Inflammatory macrophage treated with lipopolysaccharide for 1 hour (primary cell): ENCODE measurements around the gene SLC8B1.

ENCODE experiments used
- DNase-seq, 2 donors: peaks; one replicate each; pipeline ENCODE4 v3.0.0-alpha.2; 2020 to 2022

SLC8B1 gene

GRCh38 chr12:113318900-113319628, 15.8 kb downstream of the SLC8B1 start:
- no peak for DNase-seq

- no peak for DNase-seq
Measured at GRCh38 chr12:113318046-113318656, 16.8 kb downstream of the SLC8B1 start.

DNA sequence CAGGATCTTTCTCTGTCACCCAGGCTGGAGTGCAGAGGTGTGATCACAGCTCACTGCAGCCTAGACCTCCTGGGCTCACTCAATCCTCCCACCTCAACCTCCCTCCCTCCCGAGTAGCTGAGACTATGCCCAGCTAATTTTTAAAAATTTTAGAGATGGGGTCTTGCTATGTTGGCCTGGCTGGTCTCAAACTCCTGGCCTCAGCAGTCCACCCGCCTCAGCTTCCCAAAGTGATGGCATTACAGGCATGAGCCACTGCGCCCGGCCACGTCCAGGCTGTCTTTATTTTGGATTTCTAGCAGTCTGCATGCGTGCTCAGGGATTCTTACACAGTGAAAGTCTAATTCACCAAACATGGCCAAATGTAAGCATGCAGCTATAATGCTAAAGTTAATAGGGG, 17.8 kb downstream of the SLC8B1 start:
- DNase-seq = no peak

GRCh38 chr12:113316155-113316554, 18.8 kb downstream of the SLC8B1 start:
- no peak for DNase-seq

DNA sequence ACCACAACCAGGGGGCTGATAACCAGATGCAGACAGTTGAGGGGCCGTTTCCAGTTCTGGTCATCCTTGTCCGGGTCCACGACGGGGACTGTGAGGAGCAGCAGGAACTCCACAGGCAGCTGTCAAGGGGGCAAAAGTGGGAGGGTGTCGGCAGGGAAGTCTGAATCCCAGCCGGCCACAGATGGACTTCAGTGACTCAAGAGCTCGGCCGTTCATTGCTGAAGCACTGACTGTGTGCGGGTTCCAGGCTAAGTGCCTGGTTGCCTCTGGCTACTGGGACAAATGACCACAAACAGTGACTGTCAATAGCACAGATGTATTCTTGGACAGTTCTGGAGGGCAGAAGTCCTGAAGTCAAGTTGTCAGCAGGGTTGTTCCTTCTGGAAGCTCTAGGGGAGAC, 19.6 kb downstream of the SLC8B1 start:
- DNase-seq = no peak

DNA sequence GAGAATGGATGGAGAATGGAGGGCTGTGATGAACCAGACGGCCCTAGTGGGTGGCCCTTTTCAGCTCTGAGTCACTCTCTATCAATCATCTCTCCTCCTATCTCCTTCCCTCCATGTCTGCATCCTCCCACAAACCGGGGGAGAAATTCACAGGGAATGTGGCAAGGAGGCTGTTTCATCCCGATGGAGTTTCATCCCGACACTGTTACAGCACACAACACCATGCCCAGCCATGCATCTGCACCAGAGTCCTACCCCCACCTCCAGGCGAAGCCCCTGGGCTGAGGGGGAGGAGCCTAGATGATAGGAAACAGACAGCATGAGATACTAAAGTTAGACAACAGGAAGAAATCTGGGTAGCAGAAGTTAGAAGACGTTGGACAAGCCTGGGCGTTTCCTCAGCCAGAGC, 20.8 kb downstream of the SLC8B1 start:
- DNase-seq = no peak

DNA sequence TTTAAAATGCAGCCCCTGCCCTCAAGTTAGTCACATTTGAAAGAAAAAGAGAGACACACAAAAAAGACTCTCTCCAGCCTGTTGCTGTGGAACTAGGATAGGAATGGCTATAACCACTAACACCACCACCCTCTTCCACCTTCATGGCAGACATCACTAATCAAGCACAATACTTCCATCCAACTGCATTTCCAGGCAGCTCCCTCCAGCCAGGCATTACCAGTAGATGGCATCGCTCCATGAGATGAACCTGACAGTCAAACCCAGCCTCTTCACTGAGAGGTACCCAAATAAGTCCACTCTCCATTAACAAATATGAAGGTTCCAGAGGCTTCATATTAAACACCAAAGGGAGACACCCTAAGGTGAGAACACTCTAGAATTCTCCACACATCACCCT, 24.4 kb downstream of the SLC8B1 start:
- DNase-seq = peak in 1 of 2 donors; percentile 9

DNA sequence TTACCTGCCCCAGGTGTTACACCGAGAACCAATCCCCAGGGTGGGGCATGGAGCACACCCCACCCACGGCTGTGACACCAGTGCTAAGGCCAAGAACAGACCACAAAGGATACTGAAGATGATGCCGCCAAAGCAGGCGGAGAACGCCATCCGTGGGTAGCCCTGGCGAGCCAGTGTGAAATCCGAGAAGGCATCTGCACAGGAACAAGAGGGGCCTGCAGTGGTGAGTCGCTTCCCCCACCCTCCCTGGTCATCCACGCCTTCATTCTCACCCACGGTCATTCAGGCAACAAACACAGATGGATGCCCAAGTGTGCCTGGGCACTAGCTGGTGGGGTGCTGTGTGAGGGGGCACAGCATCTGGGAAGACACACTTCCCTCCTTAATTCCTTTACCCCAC, 28.5 kb downstream of the SLC8B1 start:
- DNase-seq = no peak

DNA sequence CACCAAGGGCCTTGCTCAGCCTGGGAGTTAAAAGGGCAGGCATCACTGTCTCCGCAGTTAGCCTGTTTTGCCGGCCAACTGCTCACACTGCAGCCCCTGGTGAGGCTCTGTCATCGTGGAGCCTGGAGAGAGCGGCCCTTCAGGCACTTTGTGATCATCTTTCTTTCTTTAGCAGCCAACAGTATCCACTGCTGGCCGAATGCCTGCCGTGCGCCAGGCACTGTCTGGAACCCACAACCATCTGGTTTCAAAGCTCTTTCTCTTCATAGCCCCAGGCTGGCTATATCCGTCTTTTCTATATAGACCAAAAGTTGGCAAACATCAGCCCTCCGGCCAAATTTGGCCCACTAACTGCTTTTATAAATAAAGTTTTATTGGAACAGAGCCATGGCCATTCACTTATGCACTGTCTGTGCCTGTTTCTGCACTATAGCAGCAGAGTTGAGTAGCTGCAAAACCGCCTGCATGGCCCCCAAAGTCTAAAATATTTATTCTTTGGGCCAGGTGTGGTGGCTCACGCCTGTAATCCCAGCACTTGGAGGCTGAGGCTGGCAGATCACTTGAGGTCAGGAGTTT, 29.5 kb downstream of the SLC8B1 start:
- no peak for DNase-seq

GRCh38 chr12:113302886-113303640, 31.8 kb downstream of the SLC8B1 start:
- DNase-seq = peak; percentile 49

DNA sequence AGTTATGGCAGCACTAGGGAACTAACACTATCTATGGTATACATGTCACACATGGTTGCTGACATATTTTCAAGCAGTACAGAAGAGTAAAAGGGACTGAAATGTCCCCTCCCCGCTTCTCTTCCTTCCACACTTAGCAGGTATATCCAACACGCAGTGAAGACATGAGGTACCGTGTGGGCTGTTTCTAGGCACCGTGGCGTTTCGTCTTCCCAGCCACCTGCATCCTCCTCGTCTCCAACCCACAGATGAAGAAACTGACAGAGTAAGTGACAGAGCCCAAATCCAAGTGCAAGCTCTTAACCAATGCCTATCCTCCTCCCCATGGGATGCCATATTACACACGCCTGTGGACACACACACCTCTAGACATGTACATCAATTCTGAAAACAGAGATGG, 32.4 kb downstream of the SLC8B1 start:
- no peak for DNase-seq

- no peak for DNase-seq
Measured at GRCh38 chr12:113301811-113302210, 33.1 kb downstream of the SLC8B1 start.

DNA sequence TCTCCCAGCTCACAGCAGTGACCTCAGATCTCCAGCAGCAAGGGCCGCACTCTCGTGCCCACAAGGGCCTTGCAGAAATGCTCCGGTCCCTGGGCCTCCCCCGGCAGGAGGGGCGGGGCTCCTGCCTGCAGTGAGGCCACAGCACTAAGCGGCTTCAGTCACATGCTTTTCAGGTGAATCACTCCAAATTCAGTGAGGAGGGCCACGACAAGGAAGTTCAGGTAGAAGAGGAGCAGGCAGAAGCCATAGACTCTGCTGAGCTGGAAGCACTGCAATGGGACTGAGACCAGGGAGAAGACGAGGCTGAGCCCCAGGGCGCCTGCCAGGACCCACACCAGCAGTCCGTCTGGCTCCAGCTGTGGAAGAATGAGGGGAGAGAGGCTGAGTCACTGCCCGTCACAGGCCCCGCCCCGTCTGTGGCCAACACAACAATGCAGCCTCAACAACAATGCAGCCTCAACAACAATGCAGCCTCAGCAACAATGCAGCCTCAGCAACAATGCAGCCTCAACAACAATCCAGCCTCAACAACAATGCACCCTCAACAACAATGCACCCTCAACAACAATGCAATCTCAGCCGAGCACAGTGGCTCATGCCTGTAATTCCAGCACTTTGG, 35.2 kb downstream of the SLC8B1 start:
- DNase-seq = no peak

- no peak for DNase-seq
Measured at GRCh38 chr12:113298861-113299545, 35.9 kb downstream of the SLC8B1 start.

- DNase-seq = no peak
Measured at GRCh38 chr12:113298472-113298817, 36.5 kb downstream of the SLC8B1 start.

DNA sequence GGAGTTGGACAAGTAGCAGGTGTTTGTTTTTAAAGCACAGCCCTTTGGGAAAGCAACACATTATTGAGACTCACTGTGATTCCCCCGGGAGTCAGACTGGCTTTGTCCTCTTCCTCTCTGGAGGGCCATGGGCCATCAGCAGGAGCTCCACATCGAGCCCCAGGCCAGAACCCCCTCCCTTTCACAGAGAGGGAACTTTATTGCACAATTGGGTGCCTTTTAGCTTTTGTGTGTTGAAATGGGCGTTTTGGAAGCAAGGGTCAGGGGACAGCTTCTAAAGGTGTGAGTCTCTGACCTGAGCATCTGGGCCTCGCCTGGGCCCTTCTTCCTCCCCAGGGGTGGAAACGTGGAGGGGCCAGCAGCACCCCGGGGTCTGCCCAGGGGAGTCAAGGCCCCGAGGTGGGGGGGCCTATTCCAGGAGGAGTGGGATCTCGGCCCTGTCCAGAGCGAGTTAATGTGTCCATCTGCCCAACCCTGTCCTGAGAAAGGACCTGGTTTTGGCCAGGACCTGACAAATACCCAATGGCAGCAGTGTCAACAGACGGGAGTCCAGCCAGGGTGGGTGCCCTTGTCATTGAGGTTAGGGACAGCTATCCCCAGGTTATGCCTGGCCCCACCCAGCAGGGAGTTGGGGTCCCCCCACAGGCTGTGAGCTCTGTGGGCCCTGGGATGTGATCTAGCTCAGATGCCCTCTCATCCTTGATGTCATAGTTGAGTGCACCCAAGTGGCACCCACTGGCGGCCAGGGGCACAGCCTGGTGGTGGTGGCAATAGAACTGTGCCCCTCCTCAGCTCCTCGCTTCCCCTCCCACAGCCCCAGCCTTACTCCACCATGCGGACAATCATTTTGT, 37.1 kb downstream of the SLC8B1 start:
- no peak for DNase-seq

GRCh38 chr12:113297214-113297587, 37.7 kb downstream of the SLC8B1 start:
- DNase-seq = no peak

GRCh38 chr12:113296557-113297213, 38.2 kb downstream of the SLC8B1 start:
- DNase-seq = no peak

DNA sequence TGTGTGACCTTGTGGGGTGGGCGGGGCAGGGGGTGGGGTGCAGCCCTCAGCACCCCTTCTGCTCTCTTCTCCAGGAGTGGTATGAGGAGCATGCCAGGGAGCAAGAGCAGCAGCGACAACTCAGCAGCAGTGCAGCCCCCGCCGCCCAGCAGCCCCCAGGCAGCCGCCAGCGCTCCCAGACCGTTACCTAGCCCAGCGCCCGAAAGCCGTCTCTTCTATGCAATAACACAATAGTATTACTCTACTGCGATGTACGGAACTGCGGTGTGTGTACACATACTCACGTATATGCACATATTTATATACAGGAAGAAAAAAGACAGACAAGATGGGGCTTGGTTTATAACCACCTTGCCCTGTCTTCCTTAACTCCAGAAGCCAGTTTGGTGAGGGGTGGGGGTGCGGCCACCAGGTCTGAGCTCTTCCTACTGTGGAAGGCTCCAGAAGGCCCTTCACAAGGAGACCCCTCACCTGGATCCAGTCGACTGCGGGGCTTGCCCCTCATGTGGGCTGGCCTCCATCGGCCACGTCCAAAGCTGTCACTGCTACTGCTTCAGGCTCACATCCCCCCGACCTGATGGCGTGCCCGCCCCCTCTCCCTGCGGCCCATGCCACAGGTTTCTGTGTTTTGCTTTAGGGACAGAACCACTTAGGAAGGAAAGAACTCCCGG, 38.9 kb downstream of the SLC8B1 start:
- no peak for DNase-seq

GRCh38 chr12:113293100-113293499, 41.8 kb downstream of the SLC8B1 start:
- DNase-seq = no peak

DNA sequence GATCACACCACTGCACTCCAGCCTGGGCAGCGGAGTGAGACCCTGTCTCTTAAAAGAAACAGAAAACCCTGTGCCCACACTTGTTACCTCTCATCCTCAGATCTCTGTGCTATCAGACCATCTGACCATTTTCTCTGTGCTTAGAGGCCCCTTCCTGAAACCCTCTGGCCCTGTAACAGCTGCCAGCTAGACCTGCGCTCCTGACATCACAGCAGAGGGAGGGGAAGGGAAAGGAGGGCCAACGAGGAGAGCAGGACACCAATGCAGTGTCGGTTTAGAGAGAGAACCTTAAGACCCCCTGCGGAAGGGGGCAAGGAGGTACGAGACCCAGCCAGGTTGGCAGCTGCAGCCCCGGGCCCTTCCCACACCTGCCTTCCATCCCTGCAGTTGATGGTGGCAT, 42.4 kb downstream of the SLC8B1 start:
- DNase-seq = no peak
